Astrocyte (in vitro differentiated cells and primary cell): Measurements from ENCODE around the gene SLC9A7. TPM values are rescaled to one million over a fixed set of nuclear protein-coding genes. Genes with fewer than 3 reads are reported as not detected.
A peak's percentile ranks its signal among the peaks of the same experiment; 100 is the strongest.

Source experiments
- DNase-seq: peaks from one replicate; pipeline ENCODE4 v3.0.0-alpha.2; 2010; ENCODE audit warnings: low read depth
- FAIRE-seq: peaks from 2 replicates; lab custom pipeline; 2011; peaks lifted over from hg19 to GRCh38; lab: Jason Lieb, UNC
- H2AFZ ChIP-seq: 2 replicates; pipeline ENCODE4 v1.6.0; 2012; ENCODE audit warnings: low read depth, low read length, inconsistent platforms
- H3K27ac ChIP-seq: 2 replicates; pipeline ENCODE4 v1.5.1; 2011; ENCODE audit warnings: low read depth, low read length, inconsistent platforms
- H3K27me3 ChIP-seq: 2 replicates; pipeline ENCODE4 v1.6.0; 2011; ENCODE audit warnings: low read length, inconsistent platforms; ENCODE audit not compliant: insufficient read depth
- H3K36me3 ChIP-seq: 2 replicates; pipeline ENCODE4 v1.5.1; 2011; ENCODE audit warnings: low read length, inconsistent platforms; ENCODE audit not compliant: insufficient read depth
- H3K4me1 ChIP-seq: 2 replicates; pipeline ENCODE4 v1.5.1; 2011; ENCODE audit warnings: low read length, inconsistent platforms; ENCODE audit not compliant: insufficient read depth
- H3K4me2 ChIP-seq: 2 replicates; pipeline ENCODE4 v1.6.0; 2012; ENCODE audit warnings: low read length, inconsistent platforms
- H3K4me3 ChIP-seq: 2 replicates; pipeline ENCODE4 v1.5.1; 2011; ENCODE audit warnings: low read depth, mild to moderate bottlenecking, low read length, inconsistent platforms; ENCODE audit not compliant: insufficient read depth
- H3K79me2 ChIP-seq: 2 replicates; pipeline ENCODE4 v1.6.0; 2012; ENCODE audit warnings: mild to moderate bottlenecking, low read length, inconsistent platforms; ENCODE audit not compliant: insufficient read depth
- H3K9ac ChIP-seq: 2 replicates; pipeline ENCODE4 v1.6.0; 2012; ENCODE audit warnings: mild to moderate bottlenecking, low read length, inconsistent platforms
- H3K9me3 ChIP-seq: 2 replicates; pipeline ENCODE4 v1.5.1; 2012; ENCODE audit warnings: low read depth, mild to moderate bottlenecking, low read length, inconsistent platforms; ENCODE audit not compliant: insufficient read depth
- H4K20me1 ChIP-seq: 2 replicates; pipeline ENCODE4 v1.6.0; 2012; ENCODE audit warnings: low read length, inconsistent platforms; ENCODE audit not compliant: insufficient read depth
- H3K27ac Mint-ChIP-seq: one replicate; pipeline ENCODE4 v1.8.0; 2021; ENCODE audit warnings: mild to moderate bottlenecking, mixed read lengths; ENCODE audit not compliant: unreplicated experiment
- H3K27me3 Mint-ChIP-seq: one replicate; pipeline ENCODE4 v1.8.0; 2021; ENCODE audit warnings: low read depth, mixed read lengths; ENCODE audit not compliant: unreplicated experiment
- H3K36me3 Mint-ChIP-seq: one replicate; pipeline ENCODE4 v1.8.0; 2021; ENCODE audit warnings: low read depth, mixed read lengths; ENCODE audit not compliant: unreplicated experiment
- H3K4me1 Mint-ChIP-seq: one replicate; pipeline ENCODE4 v1.8.0; 2021; ENCODE audit warnings: low read depth, mixed read lengths; ENCODE audit not compliant: unreplicated experiment
- H3K4me3 Mint-ChIP-seq: one replicate; pipeline ENCODE4 v1.8.0; 2021; ENCODE audit warnings: mild to moderate bottlenecking, moderate library complexity, mixed read lengths; ENCODE audit not compliant: unreplicated experiment
- H3K9me3 Mint-ChIP-seq: one replicate; pipeline ENCODE4 v1.8.0; 2021; ENCODE audit warnings: mild to moderate bottlenecking, mixed read lengths; ENCODE audit not compliant: unreplicated experiment
- EZH2 ChIP-seq: IDR thresholded peaks from 2 replicates; pipeline ENCODE4 v1.6.1; 2012; ENCODE audit warnings: mild to moderate bottlenecking, low read length, inconsistent platforms; ENCODE audit not compliant: insufficient read depth
- total RNA-seq: library from RNA; stranded (reverse); gene quantifications from 2 replicates; pipeline ENCODE4 v1.2.1, GENCODE V29; 2021
- TF ChIP-seq, protein P1 (sequence below): IDR thresholded peaks from 2 replicates; pipeline ENCODE4 v1.5.1; 2011; ENCODE audit warnings: low read depth, mild to moderate bottlenecking, inconsistent platforms, low read length, moderate library complexity; ENCODE audit not compliant: insufficient read depth

SLC9A7 gene
- total RNA-seq, 1 donor from 2014 or later, result 21.0 TPM

DNA sequence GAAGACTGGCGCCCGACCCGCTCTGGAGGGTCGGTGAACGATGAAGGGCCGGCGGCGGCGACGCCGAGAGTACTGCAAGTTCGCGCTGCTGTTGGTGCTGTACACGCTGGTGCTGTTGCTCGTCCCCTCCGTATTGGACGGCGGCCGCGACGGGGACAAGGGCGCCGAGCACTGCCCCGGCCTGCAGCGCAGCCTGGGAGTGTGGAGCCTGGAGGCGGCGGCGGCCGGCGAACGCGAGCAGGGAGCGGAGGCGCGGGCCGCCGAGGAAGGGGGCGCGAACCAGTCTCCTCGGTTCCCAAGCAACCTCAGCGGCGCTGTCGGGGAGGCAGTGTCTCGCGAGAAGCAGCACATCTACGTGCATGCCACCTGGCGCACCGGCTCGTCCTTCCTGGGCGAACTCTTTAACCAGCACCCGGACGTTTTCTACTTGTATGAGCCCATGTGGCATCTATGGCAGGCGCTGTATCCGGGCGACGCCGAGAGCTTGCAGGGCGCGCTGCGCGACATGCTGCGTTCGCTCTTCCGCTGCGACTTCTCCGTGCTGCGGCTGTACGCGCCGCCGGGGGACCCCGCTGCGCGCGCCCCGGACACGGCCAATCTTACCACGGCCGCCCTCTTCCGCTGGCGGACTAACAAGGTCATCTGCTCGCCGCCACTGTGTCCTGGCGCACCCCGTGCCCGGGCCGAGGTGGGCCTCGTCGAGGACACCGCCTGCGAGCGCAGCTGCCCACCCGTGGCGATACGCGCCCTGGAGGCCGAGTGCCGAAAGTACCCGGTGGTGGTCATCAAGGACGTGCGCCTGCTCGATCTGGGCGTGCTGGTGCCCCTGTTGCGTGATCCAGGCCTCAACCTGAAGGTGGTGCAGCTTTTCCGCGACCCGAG, 184.8 kb downstream of the SLC9A7 start:
- peak; percentile 49 for DNase-seq
- Histone ChIP-seq H3K9me3 (no peaks in the 10 kb centered on the region), H4K20me1 (peaks cover 6% of the 10 kb centered on the region), H3K4me2 (peak overlapping the region; percentile 92), H3K27me3 (no peaks in the 10 kb centered on the region), H3K4me1 (peaks cover 18% of the 10 kb centered on the region), H3K4me3 (peak overlapping the region; percentile 62), H3K36me3 (no peaks in the 10 kb centered on the region), H3K27ac (no peak overlapping the region), H2AFZ (peak overlapping the region; percentile 83), H3K79me2 (peaks cover 4% of the 10 kb centered on the region), H3K9ac (peak overlapping the region; percentile 76)
- FAIRE-seq, result peak; percentile 26
- Mint-ChIP-seq H3K4me1 (peaks cover 12% of the 10 kb centered on the region), H3K9me3 (no peaks in the 10 kb centered on the region), H3K36me3 (no peaks in the 10 kb centered on the region), H3K27me3 (peaks cover 2% of the 10 kb centered on the region), H3K4me3 (peak overlapping the region; percentile 80), H3K27ac (no peak overlapping the region)
- TF ChIP-seq, protein P1, sequence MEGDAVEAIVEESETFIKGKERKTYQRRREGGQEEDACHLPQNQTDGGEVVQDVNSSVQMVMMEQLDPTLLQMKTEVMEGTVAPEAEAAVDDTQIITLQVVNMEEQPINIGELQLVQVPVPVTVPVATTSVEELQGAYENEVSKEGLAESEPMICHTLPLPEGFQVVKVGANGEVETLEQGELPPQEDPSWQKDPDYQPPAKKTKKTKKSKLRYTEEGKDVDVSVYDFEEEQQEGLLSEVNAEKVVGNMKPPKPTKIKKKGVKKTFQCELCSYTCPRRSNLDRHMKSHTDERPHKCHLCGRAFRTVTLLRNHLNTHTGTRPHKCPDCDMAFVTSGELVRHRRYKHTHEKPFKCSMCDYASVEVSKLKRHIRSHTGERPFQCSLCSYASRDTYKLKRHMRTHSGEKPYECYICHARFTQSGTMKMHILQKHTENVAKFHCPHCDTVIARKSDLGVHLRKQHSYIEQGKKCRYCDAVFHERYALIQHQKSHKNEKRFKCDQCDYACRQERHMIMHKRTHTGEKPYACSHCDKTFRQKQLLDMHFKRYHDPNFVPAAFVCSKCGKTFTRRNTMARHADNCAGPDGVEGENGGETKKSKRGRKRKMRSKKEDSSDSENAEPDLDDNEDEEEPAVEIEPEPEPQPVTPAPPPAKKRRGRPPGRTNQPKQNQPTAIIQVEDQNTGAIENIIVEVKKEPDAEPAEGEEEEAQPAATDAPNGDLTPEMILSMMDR, result no peak
- TF ChIP-seq EZH2, result no peak

DNA sequence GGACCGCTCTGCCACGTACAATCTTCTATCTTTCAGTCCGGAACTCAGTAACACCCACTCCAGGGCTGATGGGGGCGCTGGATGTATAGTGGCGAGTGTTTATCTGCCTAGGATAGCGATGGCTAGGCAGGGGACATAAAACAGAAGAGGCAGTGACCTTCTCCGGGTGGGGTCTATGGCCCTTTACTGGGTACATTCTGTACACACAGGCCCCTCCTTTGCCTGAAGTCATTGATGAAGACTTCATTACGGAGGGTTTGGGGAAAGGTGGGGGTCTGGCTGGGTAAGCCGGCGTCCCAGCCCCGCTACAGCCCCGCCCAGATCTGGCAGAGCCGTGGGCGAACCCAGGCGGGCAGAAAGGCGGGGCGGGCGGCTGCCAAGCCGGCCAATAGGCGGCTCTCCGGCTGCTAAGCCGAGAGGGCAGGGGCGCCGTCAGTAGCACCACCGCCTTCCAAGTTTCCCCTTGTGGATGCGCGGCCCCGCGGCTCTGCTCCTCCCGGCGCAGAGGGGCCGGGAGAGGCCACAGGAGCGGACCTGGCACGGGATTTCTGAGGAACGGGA, 185.5 kb downstream of the SLC9A7 start, which contains the start of gene CHST7:
CHST7 (plus strand) TSS at position 435 of the 561 bp plus-strand sequence. CDS start 167 bp downstream, outside the sequence.
- Histone ChIP-seq H3K9me3 (no peaks in the 10 kb centered on the region), H2AFZ (peak within 1 kb of the TSS; percentile 83), H3K4me1 (peaks cover 18% of the 10 kb centered on the region), H3K36me3 (no peaks in the 10 kb centered on the region), H3K4me3 (peak within 1 kb of the TSS; percentile 62), H4K20me1 (peaks cover 6% of the 10 kb centered on the region), H3K27ac (no peak within 1 kb of the TSS), H3K9ac (peak within 1 kb of the TSS; percentile 76), H3K4me2 (peak within 1 kb of the TSS; percentile 92), H3K79me2 (peaks cover 4% of the 10 kb centered on the region), H3K27me3 (no peaks in the 10 kb centered on the region)
- FAIRE-seq, result peak; percentile 5
- H3K36me3 Mint-ChIP-seq, result no peaks in the 10 kb centered on the region
- DNase-seq, result peak; percentile 55
- no peaks in the 10 kb centered on the region for H3K9me3 Mint-ChIP-seq
- H3K4me3 Mint-ChIP-seq, result peak within 1 kb of the TSS; percentile 80
- peaks cover 12% of the 10 kb centered on the region for H3K4me1 Mint-ChIP-seq
- TF ChIP-seq, protein P1, result peak; percentile 12
- TF ChIP-seq EZH2, result no peak
- H3K27me3 Mint-ChIP-seq, result peaks cover 2% of the 10 kb centered on the region
- H3K27ac Mint-ChIP-seq, result no peak within 1 kb of the TSS
